Measurements from ENCODE around the gene ANXA2R. TPM values are rescaled to one million over a fixed set of nuclear protein-coding genes. Genes with fewer than 3 reads are reported as not detected.

ANXA2R gene
- total and polyA plus RNA-seq, 2 of the 13 experiments (the other 11 are each of a cell fraction or from before 2014, with no cell fraction given), result 0.95 to 1.3 TPM

- TF ChIP-seq ZUFSP (CRISPR knock-in tag; IDR thresholded peaks at IDR 0.05; ENCODE audit: borderline replicate concordance) (no peak), ZNF614 (CRISPR knock-in tag; IDR thresholded peaks at IDR 0.05; ENCODE audit: borderline replicate concordance) (peak; percentile 66; the same call in 1 of the 2 replicates), CHD4 (IDR thresholded peaks at IDR 0.05; ENCODE audit: borderline replicate concordance, low read length) (0 out of 2 replicates have a peak, but pooled peaks have one; percentile 73), MEF2D (CRISPR knock-in tag; IDR thresholded peaks at IDR 0.05) (0 out of 2 replicates have a peak, but pooled peaks have one; percentile 55), CBX5 (CRISPR knock-in tag; IDR thresholded peaks at IDR 0.05; ENCODE audit: borderline replicate concordance) (peak; percentile 89; the same call in 1 of the 2 replicates), HNRNPK (IDR thresholded peaks at IDR 0.05; ENCODE audit: low read depth, low read length, poor library complexity, severe bottlenecking) (no peak), CCDC6 (CRISPR knock-in tag; IDR thresholded peaks at IDR 0.05) (0 out of 2 replicates have a peak, but pooled peaks have one; percentile 48), POLR2A (IDR thresholded peaks at IDR 0.05; ENCODE audit: insufficient read depth in 1 of 2, low read depth in 2 of 2, low read length in 2 of 2) (peak; percentile 45 to 60; a peak in 3 of 4 replicates), NR0B2 (CRISPR knock-in tag; IDR thresholded peaks at IDR 0.05) (no peak), MYNN (CRISPR knock-in tag; IDR thresholded peaks at IDR 0.05; ENCODE audit: low read depth) (no peak), NPAS2 (CRISPR knock-in tag; IDR thresholded peaks at IDR 0.05; ENCODE audit: borderline replicate concordance) (no peak), ZNF552 (CRISPR knock-in tag; IDR thresholded peaks at IDR 0.05; ENCODE audit: borderline replicate concordance) (no peak), HOXA7 (CRISPR knock-in tag; IDR thresholded peaks at IDR 0.05) (no peak), PBX3 (CRISPR knock-in tag; IDR thresholded peaks at IDR 0.05; ENCODE audit: borderline replicate concordance) (no peak), ZNF501 (CRISPR knock-in tag; IDR thresholded peaks at IDR 0.05) (peak; percentile 54), CC2D1A (CRISPR knock-in tag; IDR thresholded peaks at IDR 0.05) (no peak), ATF6 (CRISPR knock-in tag; conservative IDR thresholded peaks at IDR 0.05) (no peak)
- TF ChIP-seq, protein P1, sequence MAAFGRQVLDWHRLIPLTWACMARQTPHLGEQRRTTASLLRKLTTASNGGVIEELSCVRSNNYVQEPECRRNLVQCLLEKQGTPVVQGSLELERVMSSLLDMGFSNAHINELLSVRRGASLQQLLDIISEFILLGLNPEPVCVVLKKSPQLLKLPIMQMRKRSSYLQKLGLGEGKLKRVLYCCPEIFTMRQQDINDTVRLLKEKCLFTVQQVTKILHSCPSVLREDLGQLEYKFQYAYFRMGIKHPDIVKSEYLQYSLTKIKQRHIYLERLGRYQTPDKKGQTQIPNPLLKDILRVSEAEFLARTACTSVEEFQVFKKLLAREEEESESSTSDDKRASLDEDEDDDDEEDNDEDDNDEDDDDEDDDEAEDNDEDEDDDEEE (CRISPR knock-in tag; IDR thresholded peaks at IDR 0.05), result no peak
- TF ChIP-seq, protein P2, sequence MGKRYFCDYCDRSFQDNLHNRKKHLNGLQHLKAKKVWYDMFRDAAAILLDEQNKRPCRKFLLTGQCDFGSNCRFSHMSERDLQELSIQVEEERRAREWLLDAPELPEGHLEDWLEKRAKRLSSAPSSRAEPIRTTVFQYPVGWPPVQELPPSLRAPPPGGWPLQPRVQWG (CRISPR knock-in tag; IDR thresholded peaks at IDR 0.05; ENCODE audit: borderline replicate concordance, low read depth), result no peak
Observed at GRCh38 chr5:43008363-43009153, 31.6 kb downstream of the ANXA2R start (continued).
